ENCODE results near the gene SLC36A4. TPM values are rescaled to one million over a fixed set of nuclear protein-coding genes. Genes with fewer than 3 reads are reported as not detected.
A peak's percentile ranks its signal among the peaks of the same experiment; 100 is the strongest.
"Not testable (repeated sequence)": the region's sequence is repeated elsewhere in the genome, so short reads cannot be mapped to it uniquely, and the experiment has no call there.

SLC36A4 gene
- total and polyA plus RNA-seq, 2 donors from 2014 or later, result 8.2 to 19.4 TPM

- H3K36me3 ChIP-seq (ENCODE audit: control insufficient read depth in 2 of 3, insufficient read depth in 3 of 3, low read length in 3 of 3), result peaks cover 0 to 2% (median 0%) of the 10 kb centered on the region in 3 donors
- intact Hi-C loops (cut with DNase I), result no loop called here
These were observed 10.5 kb downstream of the SLC36A4 start for GRCh38 chr11:93187290-93187689.

DNA sequence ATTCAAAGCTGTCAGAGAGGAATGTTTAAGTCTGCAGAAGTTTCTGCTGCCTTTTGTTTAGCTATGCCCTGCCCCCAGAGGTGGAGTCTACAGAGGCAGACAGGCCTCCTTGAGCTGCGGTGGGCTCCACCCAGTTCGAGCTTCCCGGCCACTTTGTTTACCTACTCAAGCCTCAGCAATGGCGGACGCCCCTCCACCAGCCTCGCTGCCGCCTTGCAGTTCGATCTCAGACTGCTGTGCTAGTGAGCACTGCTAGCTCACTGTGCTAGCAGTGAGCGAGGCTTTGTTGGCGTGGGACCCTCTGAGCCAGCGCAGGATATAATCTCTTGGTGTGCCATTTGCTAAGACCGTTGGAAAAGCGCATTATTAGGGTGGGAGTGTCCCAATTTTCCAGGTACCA, 19.9 kb downstream of the SLC36A4 start:
- H3K4me1 ChIP-seq (ENCODE audit: control insufficient read depth in 2 of 3, insufficient read depth in 2 of 3, low read depth in 1 of 3, low read length in 3 of 3); H3K27me3 ChIP-seq (ENCODE audit: control insufficient read depth, insufficient read depth, low read length); H3K4me3 ChIP-seq (ENCODE audit: low read length in 3 of 3); H3K36me3 ChIP-seq (ENCODE audit: control insufficient read depth in 2 of 3, insufficient read depth in 3 of 3, low read length in 3 of 3); H3K27ac ChIP-seq (ENCODE audit: low read depth in 2 of 2, low read length in 2 of 2); FAIRE-seq; intact Hi-C loops (cut with DNase I); H3K9ac ChIP-seq (ENCODE audit: low read length in 3 of 3); H3K9me3 ChIP-seq (ENCODE audit: control insufficient read depth in 2 of 3, insufficient read depth in 1 of 3, low read length in 3 of 3): not testable (repeated sequence)
- peak in 1 of 5 donors; percentile 22 for DNase-seq

More at GRCh38 chr11:93187290-93187689, 10.5 kb downstream of the SLC36A4 start:
- no peak for DNase-seq
- no peak for FAIRE-seq
- Histone ChIP-seq H3K27ac (ENCODE audit: low read depth in 2 of 2, low read length in 2 of 2) (no peak overlapping the region), H3K4me3 (ENCODE audit: low read length in 3 of 3) (no peak overlapping the region), H3K4me1 (ENCODE audit: control insufficient read depth in 2 of 3, insufficient read depth in 2 of 3, low read depth in 1 of 3, low read length in 3 of 3) (no peaks in the 10 kb centered on the region), H3K27me3 (ENCODE audit: control insufficient read depth, insufficient read depth, low read length) (no peaks in the 10 kb centered on the region), H3K9ac (ENCODE audit: low read length in 3 of 3) (no peak overlapping the region), H3K9me3 (ENCODE audit: control insufficient read depth in 2 of 3, insufficient read depth in 1 of 3, low read length in 3 of 3) (peaks cover 0 to 4% (median 0%) of the 10 kb centered on the region in 3 donors)
- TF ChIP-seq CTCF (IDR thresholded peaks at IDR 0.05; ENCODE audit: borderline replicate concordance, extremely low read depth, insufficient read depth), result no peak

DNA sequence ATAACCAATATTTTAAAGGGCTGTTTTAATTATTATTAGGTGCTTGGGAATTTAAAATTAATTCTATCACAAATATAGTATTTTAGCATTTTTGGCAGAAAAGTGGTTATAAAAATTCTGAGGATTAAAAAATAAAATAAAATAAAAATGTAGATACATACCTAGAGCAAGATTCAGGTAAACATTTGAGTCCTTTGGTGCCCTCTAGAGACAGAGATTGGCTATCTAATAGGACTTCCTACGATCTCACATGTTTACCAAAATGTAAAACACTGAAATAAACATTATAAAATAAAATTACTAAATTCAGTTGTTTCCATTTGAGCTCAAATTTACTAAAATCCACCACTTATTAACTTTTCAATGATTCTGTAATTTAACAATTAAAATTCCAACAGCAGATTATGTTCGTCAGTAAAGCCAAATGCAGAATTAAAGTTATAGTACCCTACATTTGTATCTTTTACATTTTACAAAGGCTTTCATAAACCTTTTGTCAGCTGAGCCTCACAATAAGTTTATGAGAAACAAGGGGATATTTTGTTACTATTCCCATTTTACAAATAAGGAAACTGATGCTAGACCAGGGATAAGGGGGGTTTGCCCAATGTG, 27.7 kb downstream of the SLC36A4 start:
- Histone ChIP-seq H3K36me3 (ENCODE audit: control insufficient read depth in 2 of 3, insufficient read depth in 3 of 3, low read length in 3 of 3) (no peaks in the 10 kb centered on the region), H3K9ac (ENCODE audit: low read length in 3 of 3) (no peak overlapping the region), H3K27ac (ENCODE audit: low read depth in 2 of 2, low read length in 2 of 2) (no peak overlapping the region), H3K4me3 (ENCODE audit: low read length in 3 of 3) (no peak overlapping the region), H3K9me3 (ENCODE audit: control insufficient read depth in 2 of 3, insufficient read depth in 1 of 3, low read length in 3 of 3) (no peaks in the 10 kb centered on the region), H3K4me1 (ENCODE audit: control insufficient read depth in 2 of 3, insufficient read depth in 2 of 3, low read depth in 1 of 3, low read length in 3 of 3) (no peaks in the 10 kb centered on the region), H3K27me3 (ENCODE audit: control insufficient read depth, insufficient read depth, low read length) (no peaks in the 10 kb centered on the region)
- TF ChIP-seq CTCF (IDR thresholded peaks at IDR 0.05; ENCODE audit: borderline replicate concordance, extremely low read depth, insufficient read depth), result no peak
- peak in 2 of 5 donors; percentile 25 to 34 for DNase-seq
- FAIRE-seq, result peak; percentile 50
- intact Hi-C loops (cut with DNase I), result no loop called here

- Histone ChIP-seq H3K36me3 (ENCODE audit: control insufficient read depth in 2 of 3, insufficient read depth in 3 of 3, low read length in 3 of 3) (peaks cover 0 to 4% (median 0%) of the 10 kb centered on the region in 3 donors), H3K4me3 (ENCODE audit: low read length in 3 of 3) (no peak overlapping the region), H3K9ac (ENCODE audit: low read length in 3 of 3) (no peak overlapping the region), H3K27me3 (ENCODE audit: control insufficient read depth, insufficient read depth, low read length) (no peaks in the 10 kb centered on the region), H3K4me1 (ENCODE audit: control insufficient read depth in 2 of 3, insufficient read depth in 2 of 3, low read depth in 1 of 3, low read length in 3 of 3) (no peaks in the 10 kb centered on the region), H3K9me3 (ENCODE audit: control insufficient read depth in 2 of 3, insufficient read depth in 1 of 3, low read length in 3 of 3) (no peaks in the 10 kb centered on the region), H3K27ac (ENCODE audit: low read depth in 2 of 2, low read length in 2 of 2) (no peak overlapping the region)
- FAIRE-seq (no peak), DNase-seq (no peak)
- intact Hi-C loops (cut with DNase I), result no loop called here
- TF ChIP-seq CTCF (IDR thresholded peaks at IDR 0.05; ENCODE audit: borderline replicate concordance, extremely low read depth, insufficient read depth), result no peak
These were observed 28.6 kb downstream of the SLC36A4 start for GRCh38 chr11:93169143-93169542.

Measured in kidney (tissue), 14 donors.